GM23338 (cell line): Measurements from ENCODE around the gene NEK4. TPM values are rescaled to one million over a fixed set of nuclear protein-coding genes. Genes with fewer than 3 reads are reported as not detected.
A peak's percentile ranks its signal among the peaks of the same experiment; 100 is the strongest.

Experiments
- ATAC-seq: fragments of 200-7000 bp; cut with Tn5 transposase; 3 replicates; pipeline ENCODE4 v1.9.1; 2020
- DNase-seq: peaks from one replicate; pipeline ENCODE4 v3.0.0-alpha.2; 2015; ENCODE audit warnings: low spot score
- H2AFZ ChIP-seq: fragments of 200-600 bp; sonication (generic); 2 replicates; pipeline ENCODE4 v1.8.0; 2016; ENCODE audit warnings: antibody characterized with exemption, mild to moderate bottlenecking, moderate library complexity
- H3F3A ChIP-seq: fragments of 200-600 bp; sonication (generic); replicated peaks from 2 replicates; pipeline ENCODE4 v1.8.0; 2017; ENCODE audit warnings: antibody characterized with exemption, mixed run types, low read depth
- H3K27ac ChIP-seq: fragments of 200-600 bp; sonication (generic); 2 replicates; pipeline ENCODE4 v1.6.1; 2016; ENCODE audit warnings: low read depth
- H3K27me3 ChIP-seq: fragments of 200-600 bp; sonication (generic); 2 replicates; pipeline ENCODE4 v1.8.0; 2016; ENCODE audit warnings: mild to moderate bottlenecking, mixed run types, moderate library complexity; ENCODE audit not compliant: insufficient read depth
- H3K36me3 ChIP-seq: fragments of 200-600 bp; sonication (generic); 2 replicates; pipeline ENCODE4 v1.8.0; 2016; ENCODE audit warnings: mild to moderate bottlenecking; ENCODE audit not compliant: insufficient read depth
- H3K4me1 ChIP-seq: fragments of 200-600 bp; sonication (generic); 2 replicates; pipeline ENCODE4 v1.8.0; 2016; ENCODE audit warnings: mild to moderate bottlenecking, moderate library complexity; ENCODE audit not compliant: insufficient read depth
- H3K4me2 ChIP-seq: fragments of 200-600 bp; sonication (generic); 2 replicates; pipeline ENCODE4 v1.7.1; 2017; ENCODE audit warnings: mixed run types
- H3K4me3 ChIP-seq: fragments of 200-600 bp; sonication (generic); 2 replicates; pipeline ENCODE4 v1.6.1; 2016; ENCODE audit warnings: mixed run types
- H3K79me2 ChIP-seq: fragments of 200-600 bp; sonication (generic); replicated peaks from 2 replicates; pipeline ENCODE4 v1.8.0; 2017; ENCODE audit warnings: mild to moderate bottlenecking; ENCODE audit not compliant: insufficient read depth
- H3K9me2 ChIP-seq: fragments of 200-600 bp; sonication (generic); 2 replicates; pipeline ENCODE4 v1.8.0; 2017; ENCODE audit not compliant: insufficient read depth
- H4K20me1 ChIP-seq: fragments of 200-600 bp; sonication (generic); replicated peaks from 2 replicates; pipeline ENCODE4 v1.8.0; 2017; ENCODE audit warnings: mild to moderate bottlenecking; ENCODE audit not compliant: insufficient read depth
- H3K27ac Mint-ChIP-seq: 2 replicates; pipeline ENCODE4 v1.8.0; 2020; ENCODE audit warnings: inconsistent platforms, mild to moderate bottlenecking, moderate library complexity, mixed read lengths
- H3K27me3 Mint-ChIP-seq: 3 replicates; pipeline ENCODE4 v1.8.0; 2022; ENCODE audit warnings: low read depth, mild to moderate bottlenecking, moderate library complexity, mixed read lengths, inconsistent platforms; ENCODE audit not compliant: insufficient read depth, poor library complexity
- H3K36me3 Mint-ChIP-seq: 3 replicates; pipeline ENCODE4 v1.8.0; 2021; ENCODE audit warnings: low read depth, mild to moderate bottlenecking, inconsistent platforms, moderate library complexity, mixed read lengths
- H3K4me1 Mint-ChIP-seq: 3 replicates; pipeline ENCODE4 v1.8.0; 2020; ENCODE audit warnings: mild to moderate bottlenecking, inconsistent platforms, mixed read lengths
- H3K4me3 Mint-ChIP-seq: 3 replicates; pipeline ENCODE4 v1.8.0; 2021; ENCODE audit warnings: moderate library complexity, mild to moderate bottlenecking, inconsistent platforms, mixed read lengths
- H3K9me3 Mint-ChIP-seq: 3 replicates; pipeline ENCODE4 v1.8.0; 2020; ENCODE audit warnings: moderate library complexity, mild to moderate bottlenecking, inconsistent platforms, mixed read lengths
- CTCF ChIP-seq, 2 experiments: fragments of 200-600 bp in 1 of 2; sonication (generic) in 1 of 2; conservative IDR thresholded peaks; 2 replicates each; pipeline versions ENCODE4 v1.5.1 to v1.6.1; 2016 to 2017; ENCODE audit warnings: antibody characterized with exemption in 2 of 2, low read depth in 2 of 2, mild to moderate bottlenecking in 2 of 2, moderate library complexity in 1 of 2
- ETS1 ChIP-seq: IDR thresholded peaks from 2 replicates; pipeline ENCODE4 v1.6.1; 2016; ENCODE audit warnings: antibody characterized with exemption
- EZH2 ChIP-seq: fragments of 200-600 bp; sonication (generic); IDR thresholded peaks from one replicate; pipeline ENCODE4 v1.8.0; 2017; ENCODE audit warnings: antibody characterized with exemption, mild to moderate bottlenecking, low read depth; ENCODE audit not compliant: unreplicated experiment
- JUNB ChIP-seq: IDR thresholded peaks from one replicate; pipeline ENCODE4 v1.6.1; 2016; ENCODE audit warnings: antibody characterized with exemption; ENCODE audit not compliant: unreplicated experiment
- NANOG ChIP-seq: IDR thresholded peaks from 2 replicates; pipeline ENCODE4 v1.6.1; 2016; ENCODE audit warnings: antibody characterized with exemption, borderline replicate concordance
- REST ChIP-seq: IDR thresholded peaks from one replicate; pipeline ENCODE4 v1.6.1; 2018; ENCODE audit warnings: antibody characterized with exemption; ENCODE audit not compliant: unreplicated experiment
- STAT1 ChIP-seq: IDR thresholded peaks from one replicate; pipeline ENCODE4 v1.6.1; 2016; ENCODE audit warnings: antibody characterized with exemption; ENCODE audit not compliant: unreplicated experiment
- polyA plus RNA-seq: library from polyadenylated mRNA; unstranded; fragments of >200 nt; fragmentation: Nextera tagmentation; extraction: Ambion mirVana; gene quantifications from 2 replicates; pipeline ENCODE4 v1.2.1, GENCODE V29; 2016
- total RNA-seq: library from RNA; depleted of rRNA; stranded (reverse); fragments of >200 nt; shearing (Covaris generic); gene quantifications from 2 replicates; pipeline ENCODE4 v1.2.3, GENCODE V29; 2014

The NEK4 gene
- total and polyA plus RNA-seq, 2 experiments from 2014 or later: 8.6 to 42.7 TPM

GRCh38 chr3:52683611-52684010 lies 87.1 kb downstream of the NEK4 start (continued):
- TF ChIP-seq REST: no peak
- TF ChIP-seq NANOG: no peak
- no peak for TF ChIP-seq JUNB
- TF ChIP-seq EZH2: no peak
- TF ChIP-seq STAT1: no peak

- H3K27ac Mint-ChIP-seq: peak overlapping the region; percentile 34; the same call in 1 of the 2 replicates
- no peaks in the 10 kb centered on the region for H3F3A ChIP-seq
- H3K9me3 Mint-ChIP-seq: no peaks in the 10 kb centered on the region
- TF ChIP-seq ETS1: no peak
- TF ChIP-seq CTCF (conservative IDR thresholded peaks at IDR 0.05; ENCODE audit: low read depth in 2 of 2): peak in 1 of 2 experiments; percentile 40; a peak in 2 of 4 replicates
- peak; percentile 19; the same call in 2 of the 3 replicates for ATAC-seq
- peaks cover 67% of the 10 kb centered on the region for H3K79me2 ChIP-seq
- H3K4me1 Mint-ChIP-seq: peaks cover 23% of the 10 kb centered on the region
- H4K20me1 ChIP-seq: no peaks in the 10 kb centered on the region; the same call in 1 of the 2 replicates
- peak; percentile 42 for DNase-seq
- peaks cover 12% of the 10 kb centered on the region; the same call in 1 of the 2 replicates for H3K4me1 ChIP-seq
- no peaks in the 10 kb centered on the region for H3K9me2 ChIP-seq
- no peaks in the 10 kb centered on the region for H3K27me3 ChIP-seq
- H3K27me3 Mint-ChIP-seq: peaks cover 9% of the 10 kb centered on the region
- no peak overlapping the region for H3K4me2 ChIP-seq
- peaks cover 17% of the 10 kb centered on the region for H3K36me3 ChIP-seq
- no peak overlapping the region for H3K27ac ChIP-seq
- no peak overlapping the region for H3K4me3 ChIP-seq
- H2AFZ ChIP-seq: no peak overlapping the region
- H3K4me3 Mint-ChIP-seq: no peak overlapping the region
- peaks cover 35% of the 10 kb centered on the region for H3K36me3 Mint-ChIP-seq
Measured at GRCh38 chr3:52682016-52682415, 88.7 kb downstream of the NEK4 start.
